GM12891 (cell line): Measurements from ENCODE around the gene UBAC1.

ENCODE experiments used
- PAX5 ChIP-seq: IDR thresholded peaks from 2 replicates; pipeline ENCODE4 v1.6.1; 2011; ENCODE audit warnings: low read length, moderate library complexity, mild to moderate bottlenecking; ENCODE audit not compliant: insufficient read depth, severe bottlenecking
- POLR2A ChIP-seq: IDR thresholded peaks from 2 replicates; pipeline ENCODE4 v1.6.1; 2011; ENCODE audit warnings: low read depth, low read length, control low read depth
- POLR2AphosphoS5 ChIP-seq: IDR thresholded peaks from 2 replicates; pipeline ENCODE4 v1.6.1; 2011; ENCODE audit warnings: low read depth, low read length, control low read depth
- POU2F2 ChIP-seq: IDR thresholded peaks from 2 replicates; pipeline ENCODE4 v1.6.1; 2011; ENCODE audit warnings: low read depth, mild to moderate bottlenecking, control low read depth, low read length, moderate library complexity
- SPI1 ChIP-seq: IDR thresholded peaks from 2 replicates; pipeline ENCODE4 v1.6.1; 2011; ENCODE audit warnings: low read depth, low read length, control low read depth
- TAF1 ChIP-seq: IDR thresholded peaks from 2 replicates; pipeline ENCODE4 v1.6.1; 2011; ENCODE audit warnings: low read depth, low read length, control low read depth

DNA sequence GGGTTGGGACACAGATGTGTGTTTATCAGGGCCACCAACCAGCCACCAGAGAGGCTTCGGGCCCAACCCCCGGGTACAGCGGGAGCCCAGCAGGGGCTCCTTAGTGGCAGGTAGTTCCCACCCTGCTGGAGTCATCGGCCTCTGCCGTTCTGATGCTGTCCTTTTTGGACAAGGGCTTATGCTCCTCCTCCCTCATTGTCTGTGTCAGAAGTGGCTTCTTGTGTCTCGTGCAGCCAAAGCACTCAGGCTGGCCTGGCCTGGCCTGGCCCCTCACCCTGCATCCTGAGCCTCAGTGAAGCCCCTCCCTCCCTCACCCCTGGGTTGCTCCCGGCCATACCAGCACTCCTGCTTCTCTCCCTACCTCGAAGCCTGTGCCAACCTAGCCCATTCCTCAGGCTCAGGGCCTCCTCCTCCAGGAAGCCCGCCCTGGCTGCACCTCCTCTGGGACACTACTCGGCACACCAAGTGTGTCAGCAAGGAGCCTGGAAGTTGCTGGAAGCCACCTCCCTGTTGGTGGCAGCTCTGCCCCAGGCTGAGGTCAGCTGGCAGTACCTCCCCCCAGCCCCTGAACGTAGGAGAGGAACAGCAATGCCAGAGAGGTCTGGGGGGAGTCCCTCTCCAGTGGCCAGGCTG is 4.1 kb upstream of the UBAC1 start:
- TF ChIP-seq SPI1 (no peak), POLR2A (no peak), TAF1 (no peak), POLR2AphosphoS5 (no peak), PAX5 (no peak), POU2F2 (no peak)
